ENCODE data around the gene UPK3A.
"Not testable (repeated sequence)": the region's sequence is repeated elsewhere in the genome, so short reads cannot be mapped to it uniquely, and the experiment has no call there.

The UPK3A gene

GRCh38 chr22:45285263-45286058 is 712 bp downstream of the UPK3A start:
- peak; percentile 33 for DNase-seq

- no peak for DNase-seq
Observed at GRCh38 chr22:45286854-45287551, 2.3 kb downstream of the UPK3A start.

GRCh38 chr22:45290410-45290936 is 5.7 kb downstream of the UPK3A start:
- DNase-seq = peak; percentile 53

GRCh38 chr22:45291061-45291930 is 6.5 kb downstream of the UPK3A start:
- DNase-seq = no peak

GRCh38 chr22:45291931-45292290 is 7.2 kb downstream of the UPK3A start:
- DNase-seq = no peak

- no peak for DNase-seq
Observed at GRCh38 chr22:45292731-45293442, 8.1 kb downstream of the UPK3A start.

DNA sequence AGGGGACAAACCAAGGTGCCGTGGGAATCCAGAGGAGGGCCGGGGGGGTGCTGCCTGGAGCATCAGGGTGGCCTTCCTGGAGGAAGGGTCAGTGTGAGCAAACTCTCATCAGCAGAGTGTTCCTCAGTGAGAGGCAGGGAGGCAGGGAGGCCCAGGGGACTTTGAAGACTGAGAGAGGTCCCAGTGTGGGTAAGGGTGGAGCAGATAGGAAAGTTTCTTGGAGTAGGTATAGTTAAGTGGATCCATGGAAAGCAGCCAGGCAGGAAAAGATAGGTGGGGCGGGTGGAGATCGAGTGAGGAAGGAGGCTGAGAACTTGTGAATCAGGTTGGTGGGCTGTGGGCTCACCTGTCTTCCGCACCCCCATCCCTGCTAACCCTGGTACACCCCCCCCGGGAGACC is 9.3 kb downstream of the UPK3A start:
- no peak for DNase-seq

DNA sequence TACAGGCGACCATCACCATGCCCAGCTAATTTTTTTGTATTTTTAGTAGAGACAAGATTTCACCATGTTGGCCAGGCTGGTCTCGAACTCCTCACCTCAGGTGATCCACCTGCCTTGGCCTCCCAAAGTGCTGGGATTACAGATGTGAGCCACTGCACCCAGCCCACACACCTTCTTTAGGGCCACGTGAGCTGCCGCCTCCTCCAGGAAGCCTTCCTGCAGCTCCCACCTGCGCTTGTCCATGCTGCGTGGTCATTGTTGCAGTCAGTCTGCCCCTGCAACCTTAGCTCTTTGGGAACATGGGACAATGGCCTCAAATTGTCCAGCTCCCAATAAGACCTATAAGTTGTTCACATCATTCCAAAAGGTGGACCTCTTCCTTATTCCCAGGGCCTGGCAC is 10.3 kb downstream of the UPK3A start:
- not testable (repeated sequence) for DNase-seq

GRCh38 chr22:45295492-45295891 is 10.7 kb downstream of the UPK3A start:
- DNase-seq = no peak

DNA sequence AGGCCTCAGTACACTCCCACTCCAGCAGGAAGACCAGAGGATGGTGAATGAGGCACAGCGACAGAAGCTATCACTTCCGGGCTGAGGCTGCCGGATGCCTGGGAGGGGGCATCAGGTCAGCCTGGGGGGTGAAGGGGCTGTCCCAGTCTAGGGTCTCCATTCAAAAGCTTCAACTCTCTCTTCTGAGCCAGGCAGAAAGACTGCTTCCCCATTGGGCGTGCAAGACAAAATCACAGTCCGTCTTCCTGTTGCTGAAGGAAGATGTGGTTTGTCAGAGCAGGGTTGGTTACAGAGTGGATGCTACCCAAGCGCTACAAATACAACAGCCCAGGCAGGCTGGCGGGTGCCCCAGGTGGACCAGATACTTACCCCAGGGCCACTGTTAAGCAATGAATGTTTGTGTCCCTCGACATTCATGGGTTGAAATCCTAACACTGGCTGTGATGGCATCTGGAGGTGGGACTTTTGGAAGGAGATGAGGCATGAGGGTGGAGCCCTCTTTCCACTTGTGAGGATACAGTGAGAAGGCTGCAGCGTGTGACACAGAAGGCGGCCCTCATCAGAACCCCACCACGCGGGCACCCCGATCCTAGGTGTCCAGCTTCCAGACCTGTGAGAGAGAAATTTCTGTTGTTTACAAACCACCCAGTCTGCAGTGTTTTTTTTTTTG is 12.0 kb downstream of the UPK3A start:
- no peak for DNase-seq

- no peak for DNase-seq
Observed at GRCh38 chr22:45298934-45299505, 14.3 kb downstream of the UPK3A start.

DNA sequence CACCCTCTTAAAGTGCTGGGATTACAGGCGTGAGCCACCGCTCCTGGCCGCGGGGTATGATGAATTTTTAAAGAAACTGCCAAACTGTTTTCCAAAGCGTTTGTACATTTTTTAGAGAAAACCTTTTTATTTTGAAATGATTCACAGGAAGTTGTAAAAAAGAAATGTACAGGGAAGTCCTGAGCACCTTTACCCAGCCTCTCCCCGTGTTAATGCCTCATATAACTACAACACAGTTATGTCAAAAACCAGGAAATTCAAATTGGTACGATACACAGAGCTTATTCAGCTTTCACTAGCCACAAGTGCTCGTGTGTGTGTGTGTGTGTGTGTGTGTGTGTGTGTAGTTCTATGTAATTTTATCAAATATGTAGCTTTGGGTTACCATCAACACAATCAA is 18.0 kb downstream of the UPK3A start:
- no peak for DNase-seq

DNA sequence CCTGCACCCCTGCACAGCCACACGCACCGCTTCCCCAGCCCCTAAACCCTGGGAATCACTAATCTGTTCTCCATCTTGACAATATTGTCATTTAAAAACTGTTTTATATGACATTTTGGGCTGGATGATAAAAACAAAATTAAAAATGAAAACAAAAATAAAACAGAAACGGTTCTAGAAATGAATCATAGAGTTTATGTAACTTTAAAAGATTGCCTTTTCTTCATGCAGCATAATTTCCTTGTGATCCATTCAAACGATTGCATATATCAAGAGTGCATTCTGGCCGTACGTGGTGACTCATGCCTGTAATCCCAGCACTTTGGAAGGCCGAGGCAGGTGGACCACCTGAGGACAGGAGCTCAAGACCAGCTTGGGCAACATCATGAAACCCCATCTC is 18.4 kb downstream of the UPK3A start:
- DNase-seq = no peak

- DNase-seq = no peak
Observed at GRCh38 chr22:45304971-45305370, 20.2 kb downstream of the UPK3A start.

GRCh38 chr22:45305456-45306075 is 20.8 kb downstream of the UPK3A start:
- DNase-seq = no peak

GRCh38 chr22:45306139-45306538 is 21.4 kb downstream of the UPK3A start:
- no peak for DNase-seq

GRCh38 chr22:45308391-45308956 is 23.7 kb downstream of the UPK3A start:
- DNase-seq = no peak

DNA sequence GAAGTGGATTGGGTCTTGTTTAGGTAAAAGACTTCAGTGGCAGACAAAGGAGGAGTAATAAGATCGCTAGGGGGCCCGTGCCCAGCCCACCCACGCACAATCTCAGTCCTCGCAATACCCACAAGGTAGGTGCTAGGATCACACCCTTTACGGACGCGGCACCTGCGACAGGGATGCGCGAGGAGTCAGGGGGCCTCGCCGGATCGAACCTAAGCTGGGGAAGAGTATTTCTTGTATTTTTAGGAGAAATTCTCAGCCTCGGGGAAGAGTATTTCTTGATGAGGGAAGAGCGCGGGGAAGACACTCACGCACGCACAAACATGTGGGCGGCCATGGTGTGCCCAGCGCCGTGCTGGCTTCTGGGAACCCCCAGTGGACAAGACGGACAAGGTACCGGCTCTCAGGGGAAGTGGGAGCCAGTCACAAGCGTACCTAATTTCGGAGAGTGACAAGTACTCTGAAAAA is 24.2 kb downstream of the UPK3A start:
- no peak for DNase-seq

GRCh38 chr22:45309422-45310227 is 24.9 kb downstream of the UPK3A start, which contains the start of gene FAM118A:
FAM118A (plus strand) TSS chr22:45309934; CDS start chr22:45322380, 12,446 bp downstream.
- peak; percentile 91 for DNase-seq
